ENCODE data around the gene EHF.

GRCh38 chr11:34632105-34632791 lies 11.4 kb downstream of the EHF start:
- TF ChIP-seq CTCF (conservative IDR thresholded peaks at IDR 0.05) (no peak), EZH2 (IDR thresholded peaks at IDR 0.05; ENCODE audit: low read depth) (no peak)

All from PC-9 (cell line).